CD4-positive, alpha-beta T cell treated with Interleukin-17A for 4 hours (primary cell): Measurements from ENCODE around the gene NID2.

Experiments
- DNase-seq: peaks from one replicate; pipeline ENCODE4 v3.0.0-alpha.2; 2020; ENCODE audit warnings: mixed read lengths

NID2 gene

GRCh38 chr14:52052288-52052943 is 16.4 kb downstream of the NID2 start:
- no peak for DNase-seq

DNA sequence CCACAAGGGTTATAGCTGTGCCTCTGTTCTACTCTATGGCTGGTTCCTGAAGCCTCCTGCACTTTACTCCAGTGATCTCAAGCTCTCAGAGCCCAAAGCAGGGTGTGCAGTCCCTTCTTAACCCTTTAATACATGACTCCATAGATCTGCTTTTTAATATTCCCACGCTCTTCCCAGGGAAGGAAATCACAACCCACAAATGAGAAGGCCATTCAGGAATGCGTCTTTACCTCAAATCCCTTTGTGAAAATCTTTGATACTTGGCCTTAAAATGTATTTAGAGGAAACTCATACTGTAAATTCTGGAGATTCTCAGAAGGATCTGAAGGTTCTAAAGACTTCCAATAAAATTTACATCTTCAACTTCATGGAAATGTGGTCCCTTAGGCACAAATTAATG is 17.0 kb downstream of the NID2 start:
- DNase-seq, result no peak

GRCh38 chr14:52051251-52051650 is 17.6 kb downstream of the NID2 start:
- DNase-seq, result no peak

GRCh38 chr14:52049721-52050588 is 18.9 kb downstream of the NID2 start:
- DNase-seq, result no peak

DNA sequence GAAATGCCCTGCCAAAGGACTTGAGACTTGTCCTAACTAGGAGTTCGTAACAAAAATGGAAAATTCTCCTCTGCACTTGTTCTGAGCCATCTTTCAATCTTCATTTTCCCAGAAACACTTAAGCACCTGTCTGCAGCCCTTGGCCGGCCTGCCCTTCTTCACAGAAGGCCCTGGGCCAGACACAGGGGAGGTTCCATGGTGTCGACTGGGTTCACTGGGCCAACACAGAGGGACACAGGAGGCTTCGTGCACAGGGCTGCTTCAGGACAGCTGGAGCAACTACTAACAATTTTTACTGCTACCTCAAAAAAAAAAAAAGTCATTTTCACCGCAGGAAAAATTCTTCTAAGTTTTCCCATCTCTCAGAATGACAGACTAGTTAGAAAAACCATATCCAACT is 19.6 kb downstream of the NID2 start:
- no peak for DNase-seq

DNA sequence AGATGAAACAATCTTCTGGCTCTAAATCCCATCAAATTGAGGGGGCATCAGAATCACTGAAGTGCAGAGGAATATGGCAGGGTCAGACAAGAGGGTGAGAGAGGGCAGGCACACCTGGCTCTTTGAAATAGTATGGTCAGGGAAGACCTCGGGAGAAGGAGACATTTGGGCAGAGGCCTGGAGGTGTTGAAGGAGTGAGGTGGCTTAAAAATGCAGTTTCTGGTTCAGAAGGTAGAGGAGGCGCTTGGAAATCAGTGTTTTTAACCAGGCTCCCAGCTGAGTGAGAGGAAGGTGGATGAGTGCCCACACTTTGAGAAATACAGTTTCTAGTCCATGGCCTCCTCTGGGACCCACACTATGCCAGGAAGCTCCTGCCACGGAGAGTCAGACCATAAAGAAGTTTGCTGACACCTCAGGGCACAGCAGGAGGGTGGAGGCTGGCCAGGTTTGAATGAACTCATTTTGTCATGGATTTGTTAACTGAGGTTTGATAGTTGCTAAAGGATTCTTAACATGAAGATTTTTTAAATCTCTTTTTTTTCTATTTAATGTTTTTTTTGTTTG is 20.1 kb downstream of the NID2 start:
- DNase-seq, result no peak

- no peak for DNase-seq
Observed at GRCh38 chr14:52048116-52048515, 20.7 kb downstream of the NID2 start.

DNA sequence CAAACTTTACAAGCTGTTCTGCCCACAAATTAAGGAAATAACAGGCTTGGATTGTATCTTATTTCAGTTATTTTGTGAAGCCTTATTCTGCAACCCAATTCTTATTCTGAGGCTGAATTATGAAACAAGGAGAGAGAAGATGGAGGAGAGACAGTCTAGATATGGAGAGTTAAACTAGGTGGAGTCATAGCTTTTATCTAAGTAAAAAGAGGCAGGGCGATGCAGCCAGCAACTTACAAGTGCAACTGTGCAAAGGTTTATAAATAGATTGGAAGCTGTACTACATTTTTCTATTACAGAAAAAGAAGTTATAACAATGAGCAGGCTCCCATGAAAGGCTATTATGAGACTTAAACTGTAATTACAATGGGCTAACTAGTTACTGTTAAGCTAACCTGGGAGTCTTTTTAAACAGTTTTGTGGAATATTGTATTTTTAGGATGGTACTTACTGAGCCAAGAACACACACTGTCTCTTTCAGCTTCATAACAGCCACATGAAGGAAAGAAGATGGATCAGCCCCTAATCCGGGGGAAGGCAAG is 22.4 kb downstream of the NID2 start:
- DNase-seq, result no peak

- no peak for DNase-seq
Observed at GRCh38 chr14:52044791-52045522, 23.9 kb downstream of the NID2 start.

- peak; percentile 39 for DNase-seq
Observed at GRCh38 chr14:52043690-52044089, 25.2 kb downstream of the NID2 start.

- no peak for DNase-seq
Observed at GRCh38 chr14:52042371-52043289, 26.2 kb downstream of the NID2 start.

DNA sequence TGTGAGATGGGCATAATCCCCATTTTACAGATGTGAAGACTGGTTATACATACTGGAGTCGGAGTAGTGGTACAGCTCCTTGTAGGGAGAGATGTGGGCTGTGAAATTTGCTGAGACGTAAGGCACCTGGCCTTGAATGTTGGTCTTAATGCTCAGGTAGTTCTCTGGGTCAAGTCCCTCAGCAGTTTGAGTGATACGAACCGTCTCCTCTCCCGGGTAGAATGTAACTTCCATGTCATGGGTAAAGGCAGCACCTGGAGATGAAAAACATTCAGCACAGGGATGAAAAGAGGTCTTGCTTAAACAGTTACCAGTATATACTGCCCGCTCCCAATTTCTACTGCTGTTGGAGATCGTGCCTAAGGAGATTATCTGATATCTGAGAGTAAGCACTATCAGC is 28.3 kb downstream of the NID2 start:
- no peak for DNase-seq

- DNase-seq, result no peak
Observed at GRCh38 chr14:52039124-52039815, 29.6 kb downstream of the NID2 start.

DNA sequence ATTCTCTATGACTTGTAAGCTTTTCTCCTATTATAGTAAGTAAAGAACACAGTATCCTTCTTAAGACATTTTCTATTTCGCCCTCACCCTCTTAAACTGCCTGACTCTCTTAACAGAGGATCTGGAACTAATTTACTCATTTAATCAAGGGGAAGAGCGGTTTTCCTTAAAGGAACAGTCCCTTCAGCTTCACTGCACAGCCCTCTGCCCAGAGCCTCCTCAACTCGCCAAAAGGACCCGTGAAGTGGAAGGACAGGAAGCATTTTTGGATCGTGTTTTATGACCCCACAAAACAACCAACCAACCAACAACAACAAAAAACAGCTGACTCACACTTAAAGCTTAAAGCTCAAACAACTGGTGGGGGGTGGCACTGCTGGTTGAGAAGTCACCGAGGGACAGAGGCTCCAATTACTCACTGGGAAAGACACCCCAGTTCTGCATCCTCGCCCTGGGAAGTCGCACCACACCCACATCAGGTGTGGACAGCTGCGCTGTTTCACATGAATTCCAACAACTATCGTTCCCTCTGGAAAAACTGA is 35.7 kb downstream of the NID2 start:
- DNase-seq, result no peak

DNA sequence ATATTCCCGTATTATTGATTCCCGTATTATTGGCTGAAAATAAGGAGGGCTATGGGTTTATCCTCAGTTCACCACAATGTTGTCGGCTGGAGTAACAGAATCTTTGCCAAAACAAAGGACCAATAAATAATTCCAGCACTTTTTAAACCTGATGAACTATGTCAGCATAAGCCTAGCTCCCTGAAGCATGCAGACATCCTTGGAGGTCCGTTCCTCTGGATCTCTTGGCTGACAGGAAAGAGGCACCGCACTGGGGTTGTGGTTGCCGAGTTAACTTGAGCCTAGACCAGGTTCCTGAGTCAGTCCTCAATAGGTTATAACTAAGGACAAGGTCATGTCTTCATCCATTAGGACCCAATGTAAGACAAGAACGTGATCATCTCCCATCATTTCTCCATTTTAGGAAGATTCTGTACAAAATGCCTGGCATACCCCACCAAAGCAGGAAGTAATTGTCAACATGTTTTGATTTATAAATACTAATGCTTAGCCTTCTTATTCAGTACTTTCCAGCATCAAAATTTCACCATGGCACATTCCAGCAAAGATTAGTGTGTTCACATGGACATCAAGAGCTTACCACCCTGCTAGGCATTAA is 36.6 kb downstream of the NID2 start:
- DNase-seq, result no peak

GRCh38 chr14:52031781-52032180 is 37.1 kb downstream of the NID2 start:
- no peak for DNase-seq

GRCh38 chr14:52029881-52030280 is 39.0 kb downstream of the NID2 start:
- DNase-seq, result no peak

DNA sequence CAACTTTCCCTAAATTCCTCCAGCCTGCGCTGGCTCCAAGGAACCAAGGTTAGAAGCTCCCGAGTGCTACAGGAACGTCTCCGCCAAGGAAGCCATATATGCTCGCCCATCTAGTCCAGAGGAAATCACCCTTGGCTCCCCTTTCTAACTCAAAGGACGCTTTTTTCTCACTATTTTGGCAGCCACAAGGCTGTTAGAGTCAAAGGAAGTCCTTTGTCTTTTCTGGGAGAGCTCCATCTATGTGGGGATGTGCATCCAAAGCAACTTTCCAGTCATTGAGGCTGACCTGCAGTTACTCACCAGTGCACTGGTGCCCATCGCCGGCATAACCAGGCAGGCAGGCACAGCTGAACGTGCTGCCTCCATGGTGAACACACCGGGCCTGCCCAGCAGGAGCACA is 42.0 kb downstream of the NID2 start:
- no peak for DNase-seq

DNA sequence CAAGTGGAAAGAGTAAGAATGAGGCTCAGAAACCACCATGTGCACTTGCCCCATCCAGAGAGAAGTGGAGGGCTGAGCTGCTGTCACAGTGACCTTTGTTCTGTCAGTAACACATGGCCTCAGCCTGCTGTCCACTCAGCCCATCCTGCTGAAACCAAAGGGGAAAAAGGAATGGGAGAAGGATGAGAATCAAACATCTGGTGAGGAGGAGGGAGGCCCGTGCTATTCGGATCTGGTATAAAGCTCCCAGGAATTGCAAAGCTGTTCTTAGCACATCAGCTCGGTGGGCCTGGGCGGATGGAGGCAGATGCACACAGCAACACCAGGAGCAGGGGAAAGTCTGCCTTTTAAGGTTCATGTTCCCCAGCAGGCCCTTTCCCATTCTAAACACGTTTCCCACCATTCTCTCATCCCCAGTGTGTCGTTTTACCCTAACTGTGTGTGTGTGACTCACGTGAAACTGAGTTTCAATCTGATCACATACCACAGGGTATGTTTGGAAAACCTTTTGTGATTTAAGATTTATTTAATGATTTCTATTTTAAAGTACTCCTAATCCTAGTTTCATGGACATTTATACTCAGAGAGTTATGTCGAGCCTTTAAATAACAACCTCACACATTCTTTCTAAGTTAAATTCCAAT is 42.7 kb downstream of the NID2 start:
- DNase-seq, result no peak

DNA sequence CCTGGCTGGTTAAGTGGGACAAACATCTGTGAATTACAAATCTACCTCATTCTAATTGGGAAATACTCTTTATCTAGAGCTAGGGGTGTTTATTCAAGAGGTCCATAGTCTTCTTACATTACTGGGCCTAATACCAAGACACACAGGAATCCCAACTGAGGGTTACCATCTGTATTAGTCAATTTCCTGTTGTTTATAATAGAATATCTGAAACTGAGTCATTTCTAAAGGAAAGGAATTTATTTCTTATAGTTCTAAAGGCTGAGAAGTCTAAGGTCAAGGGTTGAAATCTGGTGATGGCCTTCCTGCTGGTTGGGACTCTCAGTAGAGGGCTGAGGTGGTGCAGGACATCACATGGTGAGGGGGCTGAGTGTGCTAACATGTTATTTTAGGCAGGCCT is 43.5 kb downstream of the NID2 start:
- DNase-seq, result no peak
